NCI-H1436 (cell line): ENCODE data around the gene TMEFF2.

Source experiments
- DNase-seq: peaks from one replicate; lab custom pipeline; 2025; lab: John Stamatoyannopoulos, UW

Gene TMEFF2

DNA sequence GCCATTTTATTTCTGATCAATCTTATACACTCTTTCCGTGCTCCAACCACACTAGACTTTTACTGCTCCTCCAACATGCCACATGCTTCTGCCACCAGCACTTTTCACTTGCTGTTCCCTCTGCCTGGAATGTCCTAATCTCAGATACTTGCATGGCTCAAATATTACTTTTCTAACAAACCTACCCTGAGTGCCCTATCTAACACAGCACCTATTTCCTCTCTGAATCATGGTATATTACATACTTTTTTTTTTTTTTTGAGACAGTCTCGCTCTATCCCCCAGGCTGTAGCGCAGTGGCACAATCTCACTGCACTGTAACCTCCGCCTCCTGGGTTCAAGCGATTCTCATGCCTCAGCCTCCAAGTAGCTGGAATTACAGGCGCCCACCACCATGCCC is 181.5 kb downstream of the TMEFF2 start:
- no peak for DNase-seq

GRCh38 chr2:192011196-192011595 is 183.5 kb downstream of the TMEFF2 start:
- no peak for DNase-seq

- no peak for DNase-seq
Observed at GRCh38 chr2:192010073-192010472, 184.7 kb downstream of the TMEFF2 start.

DNA sequence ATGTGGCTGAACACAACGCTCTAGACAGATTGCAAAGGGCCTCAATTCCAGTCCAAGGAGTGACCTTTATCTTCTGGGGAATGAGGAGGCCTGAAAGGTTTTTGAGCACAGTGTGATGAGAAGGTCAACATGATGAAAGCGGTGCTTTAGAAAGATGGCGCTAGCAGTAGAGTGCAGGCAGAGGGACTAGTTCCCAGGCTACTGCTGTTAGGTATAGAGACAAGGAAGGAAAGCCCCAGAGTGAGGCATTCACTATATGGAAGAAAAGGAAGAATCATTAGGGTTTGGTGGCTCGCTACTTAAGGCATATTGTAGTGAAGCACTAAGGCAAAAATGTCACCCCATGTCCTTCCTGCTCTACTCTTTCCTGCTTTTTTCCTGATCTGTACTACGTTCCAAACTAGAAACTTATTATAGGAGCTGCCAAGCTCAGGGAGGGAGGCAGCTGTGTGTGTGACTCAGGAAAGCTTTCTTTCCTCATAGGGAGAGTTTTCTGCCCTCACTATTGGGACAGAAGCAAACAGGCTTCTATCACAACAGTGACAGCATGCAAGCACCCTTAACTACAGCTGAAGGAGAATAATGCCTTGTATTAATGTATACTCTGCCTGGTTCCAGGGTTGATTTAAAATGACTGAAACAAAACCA is 187.0 kb downstream of the TMEFF2 start:
- DNase-seq, result no peak

- DNase-seq, result no peak
Observed at GRCh38 chr2:192005211-192005610, 189.5 kb downstream of the TMEFF2 start.

DNA sequence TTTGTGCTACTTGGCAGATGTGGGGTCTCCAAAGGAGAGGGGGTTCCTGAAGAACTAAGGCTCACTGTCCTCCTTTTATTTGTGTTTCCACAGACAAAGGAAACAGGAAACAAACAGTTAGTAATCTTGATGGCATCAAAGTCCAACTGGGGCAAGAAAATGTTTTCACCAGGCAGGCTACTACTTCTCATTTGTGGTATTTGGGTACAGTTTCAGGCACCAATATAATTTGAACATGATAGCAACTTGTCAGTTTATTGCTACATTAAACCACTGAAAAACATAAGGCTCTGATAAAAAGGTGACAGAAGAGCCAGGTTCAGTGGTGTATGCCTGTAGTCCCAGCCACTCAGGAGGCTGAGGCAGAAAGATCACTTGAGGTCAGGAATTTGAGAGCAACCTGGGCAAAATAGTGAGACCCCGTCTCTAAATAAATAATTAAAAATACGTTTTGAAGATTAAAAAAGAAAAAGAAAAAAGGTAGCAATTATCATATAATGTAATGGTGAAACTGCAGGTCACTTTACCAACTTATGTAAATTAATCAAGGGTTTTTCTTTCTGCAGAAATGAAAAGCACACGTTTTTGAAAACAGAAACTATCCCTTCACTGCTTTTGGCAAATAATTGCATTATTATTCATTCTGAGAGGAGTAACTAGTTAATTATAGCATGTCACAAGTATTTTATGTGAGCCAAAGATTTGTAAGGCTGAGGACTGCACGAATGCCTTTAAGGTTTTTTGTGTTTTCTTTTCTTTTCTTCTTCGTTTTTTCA is 190.4 kb downstream of the TMEFF2 start:
- DNase-seq, result no peak

GRCh38 chr2:192002418-192002817 is 192.3 kb downstream of the TMEFF2 start:
- DNase-seq, result no peak

DNA sequence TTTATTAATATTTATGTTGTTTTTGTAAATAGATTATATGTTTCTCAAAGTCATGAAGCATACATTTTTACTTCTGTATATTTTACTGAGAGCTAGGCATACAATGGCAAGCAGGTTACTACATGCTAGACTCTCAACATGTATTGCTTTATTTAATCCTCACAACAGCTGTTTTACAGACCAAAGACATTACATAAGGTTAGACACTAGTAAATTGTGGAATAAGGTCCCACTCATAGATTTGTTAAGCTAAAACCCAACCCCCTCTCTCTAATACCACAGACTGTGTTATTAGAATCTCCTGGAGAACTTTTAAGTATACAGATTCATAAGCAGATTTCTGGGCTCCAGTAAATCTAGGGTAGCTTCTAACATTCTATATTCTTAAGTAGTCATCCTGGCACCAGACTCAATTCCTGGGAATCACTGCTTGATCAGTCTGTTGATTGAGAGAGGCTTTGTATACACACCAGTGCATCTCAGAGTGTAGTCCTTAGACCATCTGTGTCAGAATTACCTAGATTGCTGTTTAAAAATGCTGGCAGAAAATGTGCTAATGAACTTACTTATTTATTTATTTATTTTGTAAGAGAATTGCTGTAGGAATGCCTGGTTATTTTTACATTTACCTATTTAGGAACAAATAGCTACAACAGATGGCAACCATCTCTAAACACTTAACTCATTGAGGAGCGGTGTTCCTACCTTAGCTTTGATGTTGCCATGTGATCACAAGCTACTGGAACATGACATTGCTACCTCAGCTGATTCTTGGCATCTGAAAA is 194.3 kb downstream of the TMEFF2 start:
- DNase-seq, result no peak

DNA sequence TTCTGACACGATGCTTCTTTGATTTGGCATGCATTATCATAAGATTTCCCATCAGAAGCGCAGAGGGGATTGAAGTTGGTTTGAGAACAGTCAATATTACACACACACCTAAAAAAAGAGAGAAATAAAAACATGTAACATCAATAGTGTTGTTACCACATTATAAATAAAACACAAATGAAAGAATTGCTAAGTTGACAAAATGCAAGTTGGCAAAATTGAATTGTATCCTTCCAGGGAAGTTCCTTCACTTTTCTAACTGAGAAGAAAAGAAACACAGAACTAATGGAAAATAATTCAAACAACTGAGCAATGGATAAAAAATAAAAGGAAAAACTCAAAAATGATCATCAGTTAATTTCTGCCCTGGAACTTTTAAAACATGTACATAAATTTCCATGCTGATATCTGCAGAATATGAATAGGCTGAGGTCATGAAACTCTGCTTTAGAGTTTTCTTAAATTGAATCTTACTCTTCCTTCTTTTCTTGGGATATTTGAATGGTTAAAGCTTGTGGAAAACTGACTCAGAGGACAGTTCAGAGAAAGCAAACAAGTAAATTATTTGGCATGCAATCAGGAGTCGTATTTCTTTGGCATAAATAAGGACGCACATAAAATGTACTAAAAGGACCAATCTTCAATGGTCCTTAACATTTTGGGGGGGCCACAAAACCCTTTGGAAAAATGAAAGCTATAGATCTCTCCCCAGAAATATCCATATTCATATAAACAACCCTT is 195.5 kb downstream of the TMEFF2 start:
- no peak for DNase-seq

- DNase-seq, result no peak
Observed at GRCh38 chr2:191995285-191995684, 199.4 kb downstream of the TMEFF2 start.

DNA sequence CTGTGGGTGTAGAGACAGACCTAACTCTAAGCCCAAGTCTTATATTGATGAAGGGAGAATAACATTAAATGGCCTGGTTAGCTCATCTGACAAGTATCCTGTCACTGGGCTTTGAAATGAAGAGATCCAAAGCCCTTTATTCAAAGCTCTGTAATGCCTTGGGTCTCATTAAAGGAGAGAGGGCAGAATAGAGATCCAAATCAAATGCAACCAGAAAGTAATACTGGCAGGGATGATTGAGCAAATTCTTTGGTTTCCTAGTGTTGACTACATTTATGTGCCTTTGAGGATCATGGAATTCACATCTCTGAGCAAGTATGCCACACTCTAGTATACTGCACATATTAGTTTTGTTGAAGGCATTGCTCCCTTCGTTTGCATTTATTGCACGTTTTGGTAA is 200.0 kb downstream of the TMEFF2 start:
- DNase-seq, result no peak

GRCh38 chr2:191991442-191991841 is 203.3 kb downstream of the TMEFF2 start:
- DNase-seq, result no peak

DNA sequence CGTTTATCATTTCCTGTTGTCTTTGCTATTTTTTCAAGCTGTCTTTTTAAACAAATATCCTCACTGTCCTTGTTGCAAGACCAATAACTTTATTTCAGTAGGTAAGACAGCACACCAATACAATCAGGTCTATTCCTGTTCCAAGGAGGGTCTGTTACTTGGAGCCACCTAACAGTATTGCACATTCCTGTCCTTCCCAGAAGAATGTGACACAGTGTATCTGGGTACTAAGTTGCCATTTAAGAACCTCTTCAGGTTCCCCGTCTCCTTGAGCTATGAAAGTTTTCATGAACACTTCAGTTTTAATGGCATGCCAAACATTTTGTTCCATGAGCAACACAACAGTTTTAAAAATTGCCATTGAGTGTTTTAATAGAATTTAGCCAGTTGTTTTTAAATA is 209.0 kb downstream of the TMEFF2 start:
- no peak for DNase-seq

DNA sequence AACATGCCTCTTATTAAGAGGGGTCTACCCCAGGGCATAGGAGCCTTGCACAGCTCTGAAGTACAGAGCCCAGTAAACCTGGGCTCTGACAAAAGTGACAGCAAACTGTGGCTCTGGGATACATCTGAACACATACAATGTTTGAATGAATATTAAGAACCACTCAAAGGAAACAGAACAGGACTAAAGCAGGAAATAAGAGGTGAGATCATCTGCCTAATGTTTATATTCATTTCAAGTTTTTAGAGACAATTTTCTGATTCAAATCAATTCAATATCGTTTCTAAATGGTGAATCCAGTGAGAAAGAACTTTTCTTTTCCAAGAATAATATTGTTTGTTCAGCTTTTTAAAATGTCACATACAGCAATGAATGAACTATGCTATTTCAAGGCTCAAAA is 211.1 kb downstream of the TMEFF2 start:
- no peak for DNase-seq

DNA sequence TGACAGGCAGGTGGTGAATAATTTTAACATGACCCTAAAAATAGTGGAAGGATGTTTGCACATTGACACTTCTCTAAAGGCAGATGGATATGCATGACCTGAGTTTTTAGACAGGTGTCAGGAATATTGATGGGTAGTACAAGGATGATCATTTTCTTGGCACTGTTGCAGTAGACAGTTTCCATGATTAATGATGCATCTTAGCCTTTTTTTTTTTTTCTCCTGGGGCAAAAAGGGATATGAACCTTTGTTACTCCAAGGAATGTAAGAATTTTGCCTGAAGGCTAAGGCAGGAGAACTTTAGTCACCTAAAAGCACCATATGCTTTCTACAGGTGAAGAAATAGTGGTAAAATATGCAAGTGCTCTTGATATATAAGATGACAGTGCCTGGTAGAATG is 211.5 kb downstream of the TMEFF2 start:
- DNase-seq, result no peak

GRCh38 chr2:191981706-191982105 is 213.0 kb downstream of the TMEFF2 start:
- DNase-seq, result no peak

DNA sequence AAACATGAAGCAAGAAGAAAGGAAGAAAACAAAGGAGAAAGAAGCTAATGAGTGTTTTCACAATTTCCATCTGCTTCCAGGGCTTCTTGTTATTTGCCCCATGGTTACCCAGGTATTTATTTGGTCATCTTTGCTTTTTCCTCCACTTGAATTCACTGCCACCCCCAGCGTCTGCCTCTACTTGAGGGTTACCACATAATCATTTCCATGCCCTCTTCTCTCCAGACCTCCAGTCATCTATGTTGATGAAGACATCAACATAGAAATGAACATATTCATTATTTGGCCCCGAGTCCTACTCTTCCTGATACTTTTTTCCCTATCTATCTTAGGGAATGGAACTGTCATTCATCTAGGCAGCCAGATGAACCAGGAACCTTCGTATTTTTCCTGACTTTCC is 214.2 kb downstream of the TMEFF2 start:
- DNase-seq, result no peak

GRCh38 chr2:191979221-191979730 is 215.5 kb downstream of the TMEFF2 start:
- DNase-seq, result no peak

DNA sequence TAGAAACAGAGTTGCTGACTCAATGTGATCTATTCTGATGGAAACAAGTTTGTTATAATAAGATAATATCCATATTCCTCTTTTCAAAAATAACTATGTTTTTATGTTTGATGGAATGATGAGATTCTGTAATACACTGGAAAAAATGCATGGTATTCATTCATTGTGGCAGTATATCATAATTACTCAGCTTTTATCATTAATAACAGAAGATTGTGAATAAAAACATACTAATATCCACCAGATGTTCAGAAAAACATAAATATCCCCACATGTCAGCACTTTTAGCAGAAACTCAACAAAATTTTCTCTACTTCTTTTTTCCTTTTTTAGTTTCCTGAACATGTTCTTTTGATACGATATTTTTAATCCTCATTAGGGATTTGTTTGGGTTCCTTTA is 217.0 kb downstream of the TMEFF2 start:
- DNase-seq, result no peak

- no peak for DNase-seq
Observed at GRCh38 chr2:191976436-191976835, 218.3 kb downstream of the TMEFF2 start.

DNA sequence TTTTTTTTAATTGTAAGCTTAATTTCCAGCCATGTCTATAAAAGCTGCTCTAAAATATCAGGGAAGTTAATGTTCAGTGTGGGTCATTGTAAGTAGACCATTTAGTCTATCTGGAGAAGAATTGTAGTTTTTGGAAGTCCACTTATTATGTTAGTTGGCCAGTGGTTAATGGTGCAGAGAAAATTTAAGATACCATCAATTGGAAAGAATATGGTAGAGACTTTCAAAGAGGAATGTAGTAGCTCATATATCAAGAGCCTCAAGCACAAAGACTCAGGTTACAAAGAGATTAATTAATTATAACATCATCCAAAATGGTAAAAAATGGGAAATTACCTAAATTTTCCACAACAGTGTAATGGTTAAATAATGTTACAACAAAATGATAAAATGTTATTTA is 220.1 kb downstream of the TMEFF2 start:
- no peak for DNase-seq

GRCh38 chr2:191970867-191971266 is 223.9 kb downstream of the TMEFF2 start:
- DNase-seq, result no peak
